ENCODE results near the gene PCK2.

Gene PCK2

GRCh38 chr14:24071144-24071697 is 22.9 kb upstream of the PCK2 start, which contains the start of gene CPNE6:
Gene CPNE6, plus strand, starts transcription at chr14:24071562. Its CDS starts 1,375 bp downstream, at chr14:24072937.
- no peak for TF ChIP-seq CTCF (IDR thresholded peaks at IDR 0.05; ENCODE audit: borderline replicate concordance, control extremely low read depth, extremely low read depth, insufficient read depth, missing control alignments)
- in situ Hi-C loops (cut with MboI; ENCODE audit: low sequenced_read_pairs, unreplicated experiment), result no loop called here
- DNase-seq (ENCODE audit: low spot score), result no peak

- in situ Hi-C loops (cut with MboI; ENCODE audit: low sequenced_read_pairs, unreplicated experiment), result no loop called here
- TF ChIP-seq CTCF (IDR thresholded peaks at IDR 0.05; ENCODE audit: borderline replicate concordance, control extremely low read depth, extremely low read depth, insufficient read depth, missing control alignments), result no peak
- no peak for DNase-seq (ENCODE audit: low spot score)
Observed at GRCh38 chr14:24071836-24072430, 22.2 kb upstream of the PCK2 start.

GRCh38 chr14:24072436-24072835 is 21.7 kb upstream of the PCK2 start:
- TF ChIP-seq CTCF (IDR thresholded peaks at IDR 0.05; ENCODE audit: borderline replicate concordance, control extremely low read depth, extremely low read depth, insufficient read depth, missing control alignments), result no peak
- no peak for DNase-seq (ENCODE audit: low spot score)
- in situ Hi-C loops (cut with MboI; ENCODE audit: low sequenced_read_pairs, unreplicated experiment), result no loop called here

GRCh38 chr14:24072881-24073877 is 20.9 kb upstream of the PCK2 start:
- TF ChIP-seq CTCF (IDR thresholded peaks at IDR 0.05; ENCODE audit: borderline replicate concordance, control extremely low read depth, extremely low read depth, insufficient read depth, missing control alignments), result no peak
- in situ Hi-C loops (cut with MboI; ENCODE audit: low sequenced_read_pairs, unreplicated experiment), result no loop called here
- no peak for DNase-seq (ENCODE audit: low spot score)

- DNase-seq (ENCODE audit: low spot score), result no peak
- in situ Hi-C loops (cut with MboI; ENCODE audit: low sequenced_read_pairs, unreplicated experiment), result no loop called here
- TF ChIP-seq CTCF (IDR thresholded peaks at IDR 0.05; ENCODE audit: borderline replicate concordance, control extremely low read depth, extremely low read depth, insufficient read depth, missing control alignments), result no peak
Observed at GRCh38 chr14:24074625-24075484, 19.3 kb upstream of the PCK2 start.
